Measurements from ENCODE around the gene ITCH.
"Not testable (repeated sequence)": the region's sequence is repeated elsewhere in the genome, so short reads cannot be mapped to it uniquely, and the experiment has no call there.

Gene ITCH

GRCh38 chr20:34514897-34515483, 151.9 kb downstream of the ITCH start:
- DNase-seq: no peak

GRCh38 chr20:34515484-34516246, 152.6 kb downstream of the ITCH start:
- peak; percentile 83 for DNase-seq

GRCh38 chr20:34516247-34517113, 153.4 kb downstream of the ITCH start, which contains the start of gene DYNLRB1:
Gene DYNLRB1, plus strand, starts transcription at chr20:34516422. Its CDS starts 37 bp downstream, at chr20:34516459.
- DNase-seq: peak; percentile 96

- peak; percentile 37 for DNase-seq
Measured at GRCh38 chr20:34517114-34517505, 154.0 kb downstream of the ITCH start.

GRCh38 chr20:34518863-34519262, 155.8 kb downstream of the ITCH start:
- DNase-seq: not testable (repeated sequence)

GRCh38 chr20:34519841-34520240, 156.8 kb downstream of the ITCH start:
- DNase-seq: not testable (repeated sequence)

- DNase-seq: peak; percentile 57
Measured at GRCh38 chr20:34522969-34523871, 160.1 kb downstream of the ITCH start.

GRCh38 chr20:34524426-34524825, 161.4 kb downstream of the ITCH start:
- DNase-seq: no peak

- DNase-seq: no peak
Measured at GRCh38 chr20:34525342-34525708, 162.3 kb downstream of the ITCH start.

GRCh38 chr20:34525709-34526416, 162.8 kb downstream of the ITCH start:
- DNase-seq: no peak

- no peak for DNase-seq
Measured at GRCh38 chr20:34526466-34526865, 163.4 kb downstream of the ITCH start.

- DNase-seq: no peak
Measured at GRCh38 chr20:34527016-34527415, 163.9 kb downstream of the ITCH start.

- DNase-seq: no peak
Measured at GRCh38 chr20:34528921-34529297, 165.8 kb downstream of the ITCH start.

GRCh38 chr20:34529742-34530141, 166.7 kb downstream of the ITCH start:
- no peak for DNase-seq

GRCh38 chr20:34530342-34530741, 167.3 kb downstream of the ITCH start:
- DNase-seq: no peak

GRCh38 chr20:34531608-34532265, 168.7 kb downstream of the ITCH start:
- no peak for DNase-seq

GRCh38 chr20:34532320-34532719, 169.2 kb downstream of the ITCH start:
- DNase-seq: no peak

GRCh38 chr20:34532756-34533155, 169.7 kb downstream of the ITCH start:
- DNase-seq: no peak

GRCh38 chr20:34534391-34535165, 171.5 kb downstream of the ITCH start:
- DNase-seq: no peak

- DNase-seq: no peak
Measured at GRCh38 chr20:34535301-34535840, 172.3 kb downstream of the ITCH start.

All from activated CD4-positive, alpha-beta T cell treated with anti-CD3 and anti-CD28 coated beads, Interleukin-2, Interleukin-6, amounts not matched to agents 100 ng/mL and 50 ng/mL, durations not matched to agents 16 hours and 8 hours (primary cell).